D341Med (cell line): ENCODE measurements around the gene NLGN1.
"Not testable (repeated sequence)": the region's sequence is repeated elsewhere in the genome, so short reads cannot be mapped to it uniquely, and the experiment has no call there.

Experiments
- DNase-seq: peaks from one replicate; pipeline ENCODE4 v3.0.0; 2012; ENCODE audit warnings: low spot score

Gene NLGN1

DNA sequence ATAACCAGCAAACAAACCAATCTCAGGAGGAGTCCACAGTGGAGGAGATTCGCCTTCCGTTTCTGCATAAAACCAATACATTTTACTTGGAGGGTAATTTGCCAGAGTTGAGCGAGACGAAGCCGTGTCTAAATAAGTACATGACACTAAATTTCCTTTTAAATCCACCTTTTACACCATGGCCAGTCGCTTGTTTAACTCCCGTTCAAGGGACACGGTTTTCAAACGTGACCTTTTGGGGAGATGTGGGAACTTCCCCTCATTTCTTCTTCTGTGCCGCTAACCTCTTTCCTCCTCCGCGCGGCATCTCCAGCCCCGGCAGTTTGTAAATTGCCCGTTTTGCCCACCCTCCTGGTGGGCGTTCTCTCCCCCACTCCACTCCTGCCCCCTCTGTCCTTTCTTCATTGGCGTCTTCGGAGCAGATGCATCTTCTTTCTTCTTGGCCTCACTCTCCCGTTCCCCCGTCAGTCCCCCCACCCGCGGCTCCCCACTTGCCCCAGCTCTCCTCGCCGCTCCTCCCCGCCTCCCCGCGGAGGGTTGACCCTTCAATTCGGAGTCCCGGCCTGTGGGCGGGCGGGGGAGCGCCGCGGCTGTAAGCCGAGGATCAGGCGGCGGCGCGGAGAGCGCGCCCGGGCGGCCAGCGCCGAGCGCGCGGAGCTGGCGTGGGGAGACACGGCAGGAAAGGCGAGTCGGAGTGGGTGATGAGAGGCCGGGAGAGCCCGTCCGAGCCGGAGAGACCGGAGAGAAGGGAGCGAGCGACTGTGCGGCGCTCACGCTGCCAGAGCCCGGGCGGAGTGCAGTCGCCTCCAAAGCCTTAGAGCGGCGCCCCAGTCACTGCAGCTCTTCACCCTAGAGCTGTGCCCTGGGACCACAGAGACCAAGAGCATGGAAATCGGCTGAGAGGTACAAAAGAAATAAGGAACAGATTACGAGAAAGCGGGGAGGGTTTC is at the start of gene NLGN1:
TSS of gene NLGN1 (plus strand) at position 584 of the 950 bp plus-strand sequence.
- DNase-seq = peak; percentile 72

DNA sequence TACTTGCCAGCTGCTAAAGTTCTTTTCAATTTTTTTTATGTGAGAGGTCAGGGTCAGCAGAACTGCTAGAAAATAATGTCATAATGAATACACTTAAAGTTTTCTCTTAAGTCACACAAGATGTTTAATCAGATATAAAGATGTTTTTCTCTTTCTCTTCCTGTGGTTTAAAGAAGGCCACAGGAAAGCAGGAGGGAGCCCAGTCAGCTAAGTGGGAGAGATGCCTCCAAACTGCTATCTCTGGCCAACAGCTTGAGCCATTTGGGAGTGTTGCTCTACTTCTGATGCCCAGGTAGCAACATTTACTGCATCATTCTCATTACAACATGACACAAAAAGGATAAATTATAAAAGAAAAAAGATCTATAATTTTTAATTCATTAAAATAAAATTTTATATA is 45.7 kb upstream of the NLGN1 start:
- no peak for DNase-seq

DNA sequence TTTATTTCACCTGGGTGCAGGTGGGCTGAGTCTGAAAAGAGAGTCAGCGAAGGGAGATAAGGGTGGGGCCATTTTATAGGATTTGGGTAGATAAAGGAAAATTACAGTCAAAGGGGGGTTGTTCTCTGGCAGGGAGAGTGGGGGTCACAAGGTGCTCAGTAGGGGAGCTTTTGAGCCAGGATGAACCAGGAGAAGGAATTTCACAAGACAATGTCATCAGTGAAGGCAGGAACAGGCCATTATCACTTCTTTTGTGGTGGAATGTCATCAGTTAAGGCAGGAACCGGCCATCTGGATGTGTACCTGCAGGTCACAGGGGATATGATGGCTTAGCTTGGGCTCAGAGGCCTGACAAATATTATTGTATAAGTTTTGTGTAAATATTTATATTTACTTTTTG is 44.4 kb upstream of the NLGN1 start:
- DNase-seq = not testable (repeated sequence)

DNA sequence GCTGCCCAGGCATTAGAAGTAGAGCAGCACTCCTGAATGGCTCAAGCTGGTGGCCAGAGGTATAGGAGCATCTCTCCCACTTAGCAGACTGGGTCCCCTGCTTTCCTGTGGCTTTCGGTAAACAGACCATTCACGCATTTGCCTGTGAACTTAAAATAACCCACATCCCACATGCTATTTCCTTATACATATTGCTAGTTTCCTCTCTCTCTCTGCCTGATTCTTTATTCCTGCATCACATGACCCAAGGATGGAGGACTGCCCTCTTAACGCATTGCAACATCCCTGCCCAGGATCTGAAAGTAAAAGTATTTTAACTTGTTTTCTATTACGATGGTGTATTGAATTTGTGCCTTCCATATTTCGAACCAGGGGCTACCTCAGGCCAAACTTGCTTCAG is 43.4 kb upstream of the NLGN1 start:
- DNase-seq = no peak

DNA sequence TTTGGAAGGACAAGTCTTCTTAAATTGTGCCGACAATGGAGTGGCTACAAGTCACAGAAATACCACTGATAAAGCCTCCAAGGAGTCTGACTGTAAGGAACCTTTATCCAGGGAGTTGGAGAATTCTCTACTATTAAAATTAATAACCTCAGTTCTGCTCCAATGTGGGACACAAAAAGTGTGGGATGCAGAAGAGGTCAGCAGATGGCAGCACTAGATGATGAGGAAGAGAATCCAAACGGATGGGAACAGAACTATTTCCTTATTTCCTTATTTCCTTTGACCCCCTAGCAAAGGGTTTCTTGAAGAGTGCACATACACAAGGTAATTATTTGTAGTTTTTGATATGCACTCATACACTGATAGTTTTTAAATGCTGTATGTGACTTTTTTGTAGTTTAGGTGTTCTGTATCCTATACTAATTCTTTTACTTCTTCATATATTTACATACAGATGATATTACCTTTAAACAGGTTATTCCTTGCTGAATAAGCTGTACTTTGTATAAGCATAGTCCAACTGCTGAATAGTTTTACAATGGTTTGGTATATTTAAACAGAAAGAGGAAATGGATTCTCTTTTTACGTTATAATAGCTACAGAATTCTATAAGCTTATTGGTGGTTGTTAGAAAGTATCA is 25.6 kb upstream of the NLGN1 start:
- DNase-seq = peak; percentile 50

DNA sequence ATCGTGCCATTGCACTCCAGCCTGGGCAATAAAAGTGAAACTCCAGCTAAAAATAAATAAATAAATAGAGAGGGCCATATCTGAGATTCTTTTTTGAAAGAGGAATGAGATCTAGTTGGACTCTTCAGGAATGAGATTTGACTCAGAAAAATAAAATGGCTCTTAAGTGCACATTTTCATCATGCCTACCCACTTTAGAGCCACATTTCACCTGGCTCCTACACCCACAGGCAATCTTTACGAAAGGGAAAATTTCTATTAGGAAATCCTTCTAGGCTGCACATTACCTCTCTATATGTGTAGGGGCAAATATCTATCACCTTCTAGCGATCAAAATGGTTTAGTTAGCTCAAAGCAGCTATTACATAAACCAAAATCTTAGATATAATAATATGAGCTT is 16.9 kb upstream of the NLGN1 start:
- DNase-seq = no peak

DNA sequence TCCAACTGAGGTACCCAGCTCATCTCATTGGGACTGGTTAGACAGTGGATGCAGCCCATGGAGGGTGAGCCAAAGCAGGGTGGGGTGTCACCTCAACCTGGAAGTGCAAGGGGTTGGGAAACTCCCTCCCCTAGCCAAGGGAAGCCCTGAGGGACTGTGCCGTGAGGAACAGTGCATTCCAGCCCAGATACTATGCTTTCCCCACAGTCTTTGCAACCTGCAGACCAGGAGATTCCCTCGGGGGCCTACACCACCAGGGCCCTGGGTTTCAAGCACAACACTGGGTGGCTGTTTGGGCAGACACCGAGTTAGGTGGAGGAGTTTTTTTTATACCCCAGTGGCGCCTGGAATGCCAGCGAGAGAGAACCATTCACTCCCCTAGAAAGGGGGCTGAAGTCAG is 15.6 kb upstream of the NLGN1 start:
- DNase-seq = not testable (repeated sequence)

DNA sequence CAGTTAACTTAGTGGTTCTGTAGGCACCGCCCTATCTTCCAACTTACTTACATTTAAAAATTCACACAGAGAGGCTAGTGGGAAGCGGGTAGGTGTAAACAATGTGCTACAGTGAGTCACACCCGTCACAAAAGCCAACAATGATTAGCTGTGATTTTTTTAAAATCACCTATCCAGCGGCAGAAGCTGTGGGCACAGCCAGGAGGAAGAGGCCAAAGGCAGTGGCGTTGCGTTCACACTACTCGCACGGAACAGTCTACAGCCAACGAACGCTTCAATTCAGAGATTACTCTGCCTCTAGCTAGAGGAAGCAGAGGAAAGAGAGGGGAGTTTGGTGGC is 2.5 kb upstream of the NLGN1 start:
- peak; percentile 36 for DNase-seq

DNA sequence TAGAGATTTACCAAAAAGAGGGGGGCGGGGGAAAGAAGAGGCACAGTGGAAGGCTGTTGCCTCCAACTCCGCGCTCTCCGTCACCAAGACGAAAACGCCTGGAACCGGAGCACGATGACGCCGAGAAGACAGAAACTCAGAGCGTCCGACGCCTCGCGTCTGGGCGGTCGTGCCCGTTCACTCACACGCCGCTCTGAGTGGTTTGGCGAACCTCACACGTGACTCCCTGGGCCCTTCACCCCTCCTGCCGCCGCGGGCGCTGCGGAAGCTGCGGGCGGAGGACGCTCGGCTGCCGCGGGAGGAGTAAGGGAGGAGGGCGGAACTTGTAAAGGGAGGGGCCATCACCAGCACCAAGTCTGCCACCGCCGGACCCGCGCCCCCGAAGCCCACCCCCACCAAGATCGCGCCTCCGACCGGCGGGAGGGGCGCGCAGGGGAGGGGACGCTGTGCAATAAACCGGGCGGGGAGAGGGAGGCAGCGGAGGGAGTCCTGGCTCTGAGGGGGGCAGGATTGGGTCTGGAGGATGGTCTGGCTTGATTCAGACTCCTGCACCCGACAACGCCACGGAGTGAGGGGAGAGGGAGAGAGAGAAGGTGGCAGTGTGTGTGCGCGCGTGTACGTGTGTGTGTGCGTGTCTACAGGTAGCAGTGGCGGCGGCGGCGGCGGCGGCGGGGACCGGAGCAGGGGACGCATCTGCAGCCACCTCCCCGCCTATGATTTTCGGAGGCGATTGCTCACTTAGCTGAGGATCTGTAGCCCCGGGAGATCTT is 1.9 kb upstream of the NLGN1 start:
- peak; percentile 85 for DNase-seq

DNA sequence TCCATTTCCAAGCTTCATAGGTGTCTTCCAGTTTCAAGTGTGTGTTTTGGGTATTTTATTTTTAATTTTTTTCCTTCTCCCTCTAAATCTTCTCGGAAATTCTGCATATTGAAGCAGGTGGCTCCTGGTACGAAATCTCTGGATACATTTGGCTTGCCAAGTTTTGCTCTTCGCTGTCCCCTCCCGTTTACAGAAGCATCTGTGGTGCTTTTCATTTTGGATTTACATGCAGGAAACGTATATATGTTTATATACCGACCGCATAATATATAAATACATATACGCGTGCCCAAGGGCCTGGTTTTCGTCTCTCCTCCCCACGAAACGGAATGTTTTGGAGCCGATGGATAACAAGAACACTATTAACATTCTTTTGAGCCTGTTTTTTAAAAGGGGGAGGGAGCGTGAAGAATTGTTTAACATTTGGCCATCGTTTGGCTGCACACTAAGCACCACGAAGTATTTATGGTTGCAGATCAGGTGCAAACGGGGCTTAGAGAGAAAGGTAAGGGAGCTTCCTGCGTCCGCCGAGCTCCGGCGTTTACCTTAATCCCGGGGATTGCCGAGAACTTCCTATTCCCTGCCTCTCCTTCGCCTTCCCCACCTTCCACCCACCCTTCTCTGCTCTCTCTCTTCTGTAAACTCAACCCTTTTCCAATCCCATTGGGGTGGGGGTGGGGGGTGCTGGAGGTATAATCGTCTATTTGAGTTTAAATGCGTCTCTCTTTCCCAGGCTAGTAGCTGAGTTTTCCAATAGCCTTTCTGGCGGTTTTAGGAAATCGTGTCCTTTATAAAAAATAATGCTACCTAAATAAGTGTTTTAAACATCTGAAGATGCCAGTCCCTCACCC is 1.1 kb upstream of the NLGN1 start:
- peak; percentile 39 for DNase-seq

DNA sequence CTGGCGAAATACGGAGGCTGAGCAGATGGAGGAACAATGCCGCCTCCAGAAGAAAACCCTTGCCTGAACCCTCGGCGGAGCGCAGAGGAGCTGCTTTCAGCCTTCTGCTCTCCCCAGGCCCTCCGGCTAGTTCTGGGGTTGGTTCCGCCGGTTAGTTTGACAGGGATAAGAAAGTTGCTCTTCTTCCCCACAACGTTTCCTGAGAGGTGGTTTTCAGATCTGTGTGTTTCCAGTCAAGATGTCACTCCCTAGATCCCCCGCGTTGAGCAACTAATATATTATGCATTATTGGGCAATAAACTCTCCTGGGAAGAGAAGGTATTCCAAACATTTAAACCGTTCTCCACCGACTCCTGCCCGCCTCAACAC is 551 bp downstream of the NLGN1 start:
- no peak for DNase-seq

DNA sequence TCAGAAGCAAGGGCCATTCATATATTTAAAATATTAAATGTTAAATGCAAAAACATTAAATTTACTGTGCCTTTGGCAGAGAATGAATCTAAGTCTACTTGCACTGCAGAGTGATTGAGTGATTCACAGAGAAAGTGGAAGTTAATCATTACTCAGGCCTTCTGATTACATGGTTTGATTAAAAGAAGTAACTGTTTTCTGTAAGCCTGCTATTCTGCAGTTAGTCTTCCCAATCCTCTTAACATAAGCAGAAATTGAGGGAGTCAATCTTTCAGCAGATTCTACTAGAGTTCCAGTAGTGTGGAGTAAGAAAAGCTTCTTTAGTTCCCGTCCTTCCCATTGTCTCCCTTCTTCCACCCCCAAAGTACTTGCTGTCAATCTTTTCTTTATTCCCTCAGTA is 1.5 kb downstream of the NLGN1 start:
- no peak for DNase-seq

DNA sequence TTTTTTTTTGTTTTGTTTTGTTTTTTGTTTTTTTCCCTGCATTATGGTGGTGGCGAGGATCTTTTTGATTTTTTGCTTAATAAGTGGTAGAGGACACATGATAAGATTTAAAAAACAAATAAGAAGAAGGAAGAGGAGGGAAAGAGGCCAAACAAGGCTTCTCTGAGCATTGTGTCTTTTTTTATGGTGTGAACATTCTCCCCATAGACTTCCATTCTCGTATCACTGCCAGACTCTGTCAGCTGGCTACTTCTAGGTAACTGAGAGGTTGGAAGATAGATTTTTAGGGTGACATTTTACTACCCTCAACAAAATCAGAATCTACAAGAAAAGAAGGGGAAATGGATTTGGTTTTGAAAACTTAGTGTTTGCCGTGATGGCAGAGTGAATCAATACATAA is 3.8 kb downstream of the NLGN1 start:
- no peak for DNase-seq

DNA sequence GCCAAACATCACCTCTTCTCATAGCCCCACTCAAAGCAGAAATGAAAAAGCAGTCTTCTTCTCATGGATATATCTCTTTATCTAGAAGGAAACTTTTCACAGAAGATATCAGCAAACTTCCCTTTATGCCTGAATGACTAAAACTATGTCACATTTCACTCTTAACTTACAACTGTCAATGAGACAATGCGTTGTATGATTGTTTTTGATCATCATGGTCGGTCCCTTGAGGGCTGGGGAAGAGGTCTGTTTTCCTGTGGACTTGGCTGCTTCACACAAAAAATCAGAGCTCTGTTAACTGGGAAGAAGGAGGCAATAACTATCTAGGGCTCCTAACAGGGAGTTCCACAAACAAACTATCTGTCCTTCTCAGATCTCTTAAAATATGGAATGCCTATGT is 5.1 kb downstream of the NLGN1 start:
- DNase-seq = no peak

DNA sequence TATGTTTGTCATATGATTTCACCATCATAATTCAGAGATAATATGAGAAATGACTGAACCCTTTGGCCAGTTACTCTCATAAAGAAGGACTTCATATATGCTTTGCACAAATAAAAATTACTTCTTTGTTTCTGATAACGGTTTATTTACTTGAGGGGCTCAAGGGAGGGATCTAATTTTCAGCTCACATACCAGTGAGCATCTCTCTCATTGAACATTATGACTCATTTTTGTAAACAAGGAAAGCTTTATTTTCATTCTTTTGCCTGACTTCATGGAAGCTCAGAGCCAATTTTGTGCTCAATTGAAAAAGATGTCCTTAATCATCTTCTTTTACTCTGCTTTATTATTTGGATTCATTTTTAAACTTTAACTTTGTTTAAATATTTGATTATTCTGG is 5.8 kb downstream of the NLGN1 start:
- no peak for DNase-seq

DNA sequence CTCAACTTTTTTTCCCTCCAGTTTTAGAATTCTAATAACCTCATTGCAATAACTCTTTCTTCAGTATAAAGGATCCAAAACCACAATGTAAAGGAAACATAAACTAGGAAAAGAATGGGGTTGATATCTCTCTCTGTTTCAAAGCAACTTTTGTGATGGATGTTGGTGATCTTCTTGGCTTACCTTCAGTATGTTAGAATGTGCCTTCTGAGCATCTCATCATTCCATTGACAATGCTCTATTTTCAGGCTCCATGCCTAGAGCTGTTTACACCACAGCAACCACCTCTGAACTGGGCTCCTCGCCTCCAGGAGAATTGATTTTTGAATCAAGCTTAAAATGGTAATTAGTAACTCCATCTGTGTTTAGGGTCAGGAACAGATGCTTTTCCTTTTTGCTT is 6.6 kb downstream of the NLGN1 start:
- no peak for DNase-seq

DNA sequence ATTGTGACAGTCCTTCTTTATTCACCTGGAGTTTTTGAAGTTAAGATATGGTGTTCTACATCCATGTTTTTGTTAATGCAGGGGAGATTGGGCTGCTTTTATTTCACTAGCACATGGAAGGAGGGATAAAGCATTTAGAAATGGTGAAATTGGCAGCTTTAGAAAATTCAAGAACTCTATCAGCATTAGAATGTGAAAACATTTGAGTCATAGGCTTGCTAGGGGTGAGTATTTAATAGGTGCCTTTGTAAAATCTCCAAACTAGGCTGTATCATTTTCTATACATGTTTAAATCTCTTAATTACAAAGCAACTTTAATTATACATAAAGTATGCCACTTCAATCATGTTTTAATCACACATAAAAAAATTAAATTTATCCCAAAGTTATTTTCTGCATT is 12.9 kb downstream of the NLGN1 start:
- no peak for DNase-seq

DNA sequence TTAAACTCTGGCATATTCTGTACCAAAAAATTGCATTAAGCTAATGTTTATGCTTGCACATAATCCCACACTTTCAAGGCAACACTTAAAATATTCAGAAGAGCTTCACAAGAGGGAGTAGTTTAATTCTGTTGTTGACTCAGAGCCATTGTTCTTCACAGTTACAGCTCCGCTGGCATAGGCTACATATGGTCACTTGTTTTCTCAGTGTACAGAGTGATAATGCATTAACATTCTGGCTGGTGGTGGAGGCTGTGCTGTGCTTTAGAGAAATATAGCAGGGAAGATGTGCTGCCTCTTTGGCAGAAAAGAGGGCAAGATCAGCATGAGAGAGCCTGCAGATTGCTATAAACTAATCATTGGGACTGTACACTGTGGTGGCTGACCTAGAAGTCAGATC is 13.3 kb downstream of the NLGN1 start:
- no peak for DNase-seq

DNA sequence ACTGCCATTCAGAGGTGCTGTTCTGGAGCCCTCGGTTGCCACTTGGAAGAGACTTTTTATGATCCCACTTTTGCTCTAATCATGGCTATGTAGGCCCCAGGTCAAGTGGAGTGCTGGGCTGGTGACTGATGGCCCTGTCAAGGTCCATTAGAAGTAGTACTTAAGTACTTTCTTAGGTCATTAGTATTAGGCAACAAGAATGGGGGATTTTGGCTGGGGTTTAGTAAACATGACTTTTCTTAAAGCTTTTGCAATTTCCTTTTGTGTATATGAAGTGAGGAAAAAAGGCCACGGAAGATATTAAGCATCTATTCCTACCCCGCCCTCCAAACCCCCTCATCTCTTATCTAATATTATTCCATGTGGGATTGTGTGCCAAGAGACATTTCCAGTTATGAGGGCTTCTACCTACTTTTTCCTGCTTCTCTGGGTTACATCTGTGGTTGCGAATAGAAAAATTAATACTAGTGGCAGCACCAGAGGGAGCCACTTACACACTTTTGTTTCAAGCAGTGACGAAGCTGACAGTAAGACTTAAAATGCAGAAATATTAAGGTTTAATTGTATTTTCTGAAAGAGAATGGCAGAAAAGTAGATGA is 13.9 kb downstream of the NLGN1 start:
- peak; percentile 38 for DNase-seq

DNA sequence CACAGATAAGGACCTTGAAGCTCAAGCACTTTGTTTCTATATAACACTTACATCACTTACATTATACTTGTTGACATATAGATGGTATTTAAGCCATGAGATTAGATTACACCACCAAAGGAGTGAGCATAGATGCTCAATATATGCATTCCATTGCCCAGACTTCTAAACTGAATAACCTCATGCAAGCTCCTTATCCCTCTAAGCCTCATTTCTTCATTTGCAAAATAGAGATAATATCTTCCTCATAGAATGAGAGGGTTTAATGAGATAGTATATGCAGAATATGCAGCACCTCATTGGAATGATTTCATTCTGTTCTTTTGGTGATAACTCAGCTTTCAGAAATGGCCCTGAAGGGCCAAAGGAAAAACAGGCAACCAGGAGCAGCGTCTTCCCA is 18.5 kb downstream of the NLGN1 start:
- no peak for DNase-seq

DNA sequence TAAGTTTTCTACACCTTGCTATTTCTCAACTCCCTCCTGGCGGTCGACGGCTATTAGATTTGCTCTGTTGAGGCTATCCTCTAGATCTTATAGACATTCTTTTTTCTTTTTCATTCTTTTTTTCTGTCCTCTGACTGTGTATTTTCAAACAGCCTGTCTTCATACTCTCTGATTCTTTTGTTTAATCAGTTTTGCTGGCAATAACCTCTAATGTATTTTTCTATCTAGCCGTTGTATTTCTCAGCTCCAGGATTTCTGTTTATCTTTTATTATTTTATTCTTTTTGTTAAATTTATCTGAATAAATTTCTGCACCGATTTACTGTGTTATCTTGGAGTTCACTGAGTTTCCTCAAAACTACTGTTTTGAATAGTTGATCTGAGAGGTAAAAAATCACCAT is 31.5 kb downstream of the NLGN1 start:
- DNase-seq = no peak

DNA sequence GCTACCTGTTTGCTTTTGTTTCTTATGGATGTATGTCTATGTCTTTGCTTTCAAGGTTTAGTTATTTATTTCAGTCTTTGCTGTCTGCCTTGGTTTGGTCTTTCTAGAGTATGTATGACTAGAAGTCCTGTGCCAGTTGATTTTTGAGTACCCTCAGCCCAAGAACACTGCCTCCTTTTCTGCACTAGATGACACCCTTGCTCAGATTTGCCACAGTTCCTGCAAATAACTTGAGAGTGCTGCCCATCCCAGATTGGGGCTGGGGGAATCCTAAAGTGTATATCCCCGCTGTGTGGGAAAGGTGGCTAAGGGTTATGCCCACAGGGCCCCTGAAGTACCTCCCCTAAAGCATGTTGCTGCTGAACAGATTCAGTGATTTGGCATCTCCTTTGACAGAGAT is 32.0 kb downstream of the NLGN1 start:
- no peak for DNase-seq
